WTC11 (cell line): ENCODE measurements around the gene ZNF423. TPM values are rescaled to one million over a fixed set of nuclear protein-coding genes. Genes with fewer than 3 reads are reported as not detected.
A peak's percentile ranks its signal among the peaks of the same experiment; 100 is the strongest.

Experiments
- ATAC-seq: fragments of 200-7000 bp; cut with Tn5 transposase; 2 replicates; pipeline ENCODE4 v1.10.0; 2021; ENCODE audit warnings: mild to moderate bottlenecking, moderate library complexity
- CTCF ChIA-PET: fragments of 300-600 bp; sonication (Branson Sonifier 250); formaldehyde crosslinking; loops from one replicate; lab custom pipeline; 2021; ENCODE audit warnings: antibody characterized with exemption; lab: Charles Lee
- POLR2A ChIA-PET: fragments of 350-600 bp; sonication (Branson Sonifier 250); formaldehyde crosslinking; loops from one replicate; lab custom pipeline; 2021; ENCODE audit warnings: antibody characterized with exemption; lab: Charles Lee
- DNase-seq: peaks from one replicate; pipeline ENCODE4 v3.0.0; 2021; ENCODE audit warnings: low spot score
- H3K27ac Mint-ChIP-seq: 2 replicates; pipeline ENCODE4 v1.8.0; 2021; ENCODE audit warnings: mixed read lengths
- H3K27me3 Mint-ChIP-seq: 2 replicates; pipeline ENCODE4 v1.8.0; 2021; ENCODE audit warnings: low read depth, mild to moderate bottlenecking, moderate library complexity, mixed read lengths
- H3K36me3 Mint-ChIP-seq: 2 replicates; pipeline ENCODE4 v1.8.0; 2021; ENCODE audit warnings: mixed read lengths
- H3K4me1 Mint-ChIP-seq: 2 replicates; pipeline ENCODE4 v1.8.0; 2022; ENCODE audit warnings: mixed read lengths
- H3K4me3 Mint-ChIP-seq: 2 replicates; pipeline ENCODE4 v1.8.0; 2021; ENCODE audit warnings: mild to moderate bottlenecking, moderate library complexity, mixed read lengths
- H3K9me3 Mint-ChIP-seq: 2 replicates; pipeline ENCODE4 v1.8.0; 2021; ENCODE audit warnings: mixed read lengths
- ATF3 ChIP-seq: sonication (generic); formaldehyde crosslinking; conservative IDR thresholded peaks from 2 replicates; pipeline ENCODE4 v1.8.1; 2022; ENCODE audit warnings: mild to moderate bottlenecking, missing genetic modification reagents
- CBFB ChIP-seq: sonication (generic); formaldehyde crosslinking; IDR thresholded peaks from 2 replicates; pipeline ENCODE4 v1.8.1; 2022; ENCODE audit warnings: mild to moderate bottlenecking, low read depth, missing genetic modification reagents
- ETV6 ChIP-seq: sonication (generic); formaldehyde crosslinking; IDR thresholded peaks from 2 replicates; pipeline ENCODE4 v1.8.1; 2022; ENCODE audit warnings: mild to moderate bottlenecking, missing genetic modification reagents
- FOXK1 ChIP-seq: sonication (generic); formaldehyde crosslinking; IDR thresholded peaks from 2 replicates; pipeline ENCODE4 v1.8.0; 2022; ENCODE audit warnings: mild to moderate bottlenecking, moderate library complexity, missing genetic modification reagents
- FOXP1 ChIP-seq: sonication (generic); formaldehyde crosslinking; IDR thresholded peaks from 2 replicates; pipeline ENCODE4 v1.8.0; 2022; ENCODE audit warnings: missing genetic modification reagents, mild to moderate bottlenecking, moderate library complexity, borderline replicate concordance
- GABPB1 ChIP-seq: sonication (generic); formaldehyde crosslinking; IDR thresholded peaks from 2 replicates; pipeline ENCODE4 v1.8.1; 2023; ENCODE audit warnings: mild to moderate bottlenecking, missing genetic modification reagents
- GTF2I ChIP-seq: fragments of 250-450 bp; sonication (Bioruptor Pico); conservative IDR thresholded peaks from 2 replicates; pipeline ENCODE4 v1.4.0; 2021; ENCODE audit warnings: mild to moderate bottlenecking
- JUN ChIP-seq: sonication (generic); formaldehyde crosslinking; IDR thresholded peaks from 2 replicates; pipeline ENCODE4 v1.8.0; 2023; ENCODE audit warnings: mild to moderate bottlenecking, missing genetic modification reagents
- MYBL2 ChIP-seq: sonication (generic); formaldehyde crosslinking; IDR thresholded peaks from 2 replicates; pipeline ENCODE4 v1.8.1; 2023; ENCODE audit warnings: mild to moderate bottlenecking, moderate library complexity, missing genetic modification reagents
- NFYB ChIP-seq: sonication (generic); formaldehyde crosslinking; conservative IDR thresholded peaks from 2 replicates; pipeline ENCODE4 v1.8.0; 2022; ENCODE audit warnings: low read depth, missing genetic modification reagents
- OVOL2 ChIP-seq: fragments of 250-450 bp; sonication (Bioruptor Pico); IDR thresholded peaks from 2 replicates; pipeline ENCODE4 v1.9.0; 2021; ENCODE audit warnings: mild to moderate bottlenecking, borderline replicate concordance
- RELA ChIP-seq: sonication (generic); formaldehyde crosslinking; IDR thresholded peaks from 2 replicates; pipeline ENCODE4 v1.8.1; 2022; ENCODE audit warnings: missing genetic modification reagents, mild to moderate bottlenecking, borderline replicate concordance
- SMAD3 ChIP-seq: sonication (generic); formaldehyde crosslinking; IDR thresholded peaks from 2 replicates; pipeline ENCODE4 v1.8.0; 2022; ENCODE audit warnings: missing genetic modification reagents, mild to moderate bottlenecking, borderline replicate concordance
- SP1 ChIP-seq: sonication (generic); formaldehyde crosslinking; conservative IDR thresholded peaks from 2 replicates; pipeline ENCODE4 v1.8.1; 2022; ENCODE audit warnings: missing genetic modification reagents
- STAT6 ChIP-seq: sonication (generic); formaldehyde crosslinking; conservative IDR thresholded peaks from 2 replicates; pipeline ENCODE4 v1.8.1; 2023; ENCODE audit warnings: mild to moderate bottlenecking, low read depth, missing genetic modification reagents, moderate library complexity
- ZNF121 ChIP-seq: sonication (generic); formaldehyde crosslinking; IDR thresholded peaks from 2 replicates; pipeline ENCODE4 v1.8.0; 2023; ENCODE audit warnings: missing genetic modification reagents
- ZNF423 ChIP-seq: fragments of 250-450 bp; sonication (Bioruptor Pico); IDR thresholded peaks from 2 replicates; pipeline ENCODE4 v2.1.2; 2022; ENCODE audit warnings: mild to moderate bottlenecking, moderate library complexity
- total RNA-seq: library from RNA; stranded (reverse); gene quantifications from 3 replicates; pipeline ENCODE4 v1.2.3, GENCODE V29; 2021
- TF ChIP-seq, protein P1 (sequence below): fragments of 250-450 bp; sonication (Bioruptor Pico); IDR thresholded peaks from 2 replicates; pipeline ENCODE4 v2.1.2; 2022; ENCODE audit warnings: mild to moderate bottlenecking, moderate library complexity
- TF ChIP-seq, protein P2 (sequence below): sonication (generic); formaldehyde crosslinking; IDR thresholded peaks from 2 replicates; pipeline ENCODE4 v1.8.1; 2023; ENCODE audit warnings: mild to moderate bottlenecking, missing genetic modification reagents, moderate library complexity
- TF ChIP-seq, protein P3 (sequence below): sonication (generic); formaldehyde crosslinking; IDR thresholded peaks from 2 replicates; pipeline ENCODE4 v1.8.0; 2022; ENCODE audit warnings: mild to moderate bottlenecking, missing genetic modification reagents

Gene ZNF423
- total RNA-seq, 1 experiment from 2014 or later: 38.8 TPM

DNA sequence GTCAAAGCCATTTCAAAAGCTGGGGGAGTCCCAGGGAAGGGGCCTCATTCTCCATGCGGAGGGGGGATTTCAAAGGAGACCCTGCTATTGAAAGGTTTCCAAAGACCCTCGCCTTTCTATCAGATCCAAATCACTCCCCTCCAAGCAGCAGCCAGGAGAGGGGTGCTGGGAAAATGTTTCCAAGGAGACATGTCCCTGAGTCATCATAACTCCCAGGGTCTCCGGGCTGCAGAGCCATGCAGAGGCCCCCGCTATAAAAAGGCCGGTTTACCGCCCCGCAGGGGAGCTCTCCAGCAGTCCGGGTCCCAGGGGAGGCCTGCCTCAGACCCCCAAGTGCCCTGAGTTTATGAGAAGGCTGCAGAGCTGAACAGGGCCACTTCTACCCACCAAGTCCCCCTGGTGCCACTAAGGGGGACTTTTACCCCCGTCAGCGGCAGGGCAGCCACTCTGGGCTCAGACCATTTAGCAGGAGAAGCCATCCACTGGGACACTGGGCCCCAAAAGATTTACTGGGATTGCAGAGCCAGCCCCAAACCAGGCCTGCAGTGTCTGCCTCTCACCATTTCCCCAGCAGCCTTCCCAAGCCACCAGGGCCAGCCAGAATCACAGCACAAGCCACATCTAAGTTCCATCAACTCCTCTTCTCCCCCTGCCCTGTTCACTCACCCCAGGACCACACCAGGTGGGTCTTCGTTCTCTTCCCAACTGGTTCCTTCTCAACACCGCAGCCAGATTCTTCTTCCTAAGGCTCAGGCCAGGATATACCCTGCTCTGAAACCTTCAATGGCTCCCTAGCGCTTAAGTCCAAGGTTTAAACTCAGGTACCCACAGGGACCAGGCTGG lies 234.4 kb downstream of the ZNF423 start:
- ChIA-PET CTCF (interaction anchor here (0.5 to 1.2 kb wide), 4 partner anchors 23 to 238 kb away, joined by 3 to 5 read pairs (median 3); no protein-coding TSS in a partner anchor), POLR2A (no interaction called here)
- Mint-ChIP-seq H3K27ac (peak overlapping the region; percentile 66), H3K4me1 (peaks cover 15% of the 10 kb centered on the region), H3K27me3 (no peaks in the 10 kb centered on the region), H3K4me3 (no peak overlapping the region), H3K9me3 (no peaks in the 10 kb centered on the region), H3K36me3 (peaks cover 5% of the 10 kb centered on the region; the same call in 1 of the 2 replicates)
- ATAC-seq (no peak), DNase-seq (no peak)
- TF ChIP-seq, protein P1, sequence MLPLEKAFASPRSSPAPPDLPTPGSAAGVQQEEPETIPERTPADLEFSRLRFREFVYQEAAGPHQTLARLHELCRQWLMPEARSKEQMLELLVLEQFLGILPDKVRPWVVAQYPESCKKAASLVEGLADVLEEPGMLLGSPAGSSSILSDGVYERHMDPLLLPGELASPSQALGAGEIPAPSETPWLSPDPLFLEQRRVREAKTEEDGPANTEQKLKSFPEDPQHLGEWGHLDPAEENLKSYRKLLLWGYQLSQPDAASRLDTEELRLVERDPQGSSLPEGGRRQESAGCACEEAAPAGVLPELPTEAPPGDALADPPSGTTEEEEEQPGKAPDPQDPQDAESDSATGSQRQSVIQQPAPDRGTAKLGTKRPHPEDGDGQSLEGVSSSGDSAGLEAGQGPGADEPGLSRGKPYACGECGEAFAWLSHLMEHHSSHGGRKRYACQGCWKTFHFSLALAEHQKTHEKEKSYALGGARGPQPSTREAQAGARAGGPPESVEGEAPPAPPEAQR: no peak
- TF ChIP-seq RELA (CRISPR knock-in tag) (no peak), CBFB (CRISPR knock-in tag) (no peak)

GRCh38 chr16:49620869-49621240 lies 235.1 kb downstream of the ZNF423 start:
- H3K27ac Mint-ChIP-seq: no peak overlapping the region
- H3K4me1 Mint-ChIP-seq: peaks cover 15% of the 10 kb centered on the region
- H3K4me3 Mint-ChIP-seq: no peak overlapping the region
- TF ChIP-seq ZNF423 (CRISPR knock-in tag): peak; percentile 84
- TF ChIP-seq, protein P2, sequence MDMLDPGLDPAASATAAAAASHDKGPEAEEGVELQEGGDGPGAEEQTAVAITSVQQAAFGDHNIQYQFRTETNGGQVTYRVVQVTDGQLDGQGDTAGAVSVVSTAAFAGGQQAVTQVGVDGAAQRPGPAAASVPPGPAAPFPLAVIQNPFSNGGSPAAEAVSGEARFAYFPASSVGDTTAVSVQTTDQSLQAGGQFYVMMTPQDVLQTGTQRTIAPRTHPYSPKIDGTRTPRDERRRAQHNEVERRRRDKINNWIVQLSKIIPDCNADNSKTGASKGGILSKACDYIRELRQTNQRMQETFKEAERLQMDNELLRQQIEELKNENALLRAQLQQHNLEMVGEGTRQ (CRISPR knock-in tag): no peak
- no peak for TF ChIP-seq ATF3 (CRISPR knock-in tag)
- TF ChIP-seq JUN: no peak
- TF ChIP-seq ZNF121 (CRISPR knock-in tag): no peak
- H3K9me3 Mint-ChIP-seq: no peaks in the 10 kb centered on the region
- no peaks in the 10 kb centered on the region for H3K27me3 Mint-ChIP-seq
- ChIA-PET CTCF (interaction anchor here (0.5 to 1.2 kb wide), 4 partner anchors 23 to 237 kb away, joined by 3 to 5 read pairs (median 3); no protein-coding TSS in a partner anchor), POLR2A (no interaction called here)
- no peak for DNase-seq
- ATAC-seq: peak; percentile 48; the same call in 1 of the 2 replicates
- H3K36me3 Mint-ChIP-seq: peaks cover 5% of the 10 kb centered on the region; the same call in 1 of the 2 replicates

DNA sequence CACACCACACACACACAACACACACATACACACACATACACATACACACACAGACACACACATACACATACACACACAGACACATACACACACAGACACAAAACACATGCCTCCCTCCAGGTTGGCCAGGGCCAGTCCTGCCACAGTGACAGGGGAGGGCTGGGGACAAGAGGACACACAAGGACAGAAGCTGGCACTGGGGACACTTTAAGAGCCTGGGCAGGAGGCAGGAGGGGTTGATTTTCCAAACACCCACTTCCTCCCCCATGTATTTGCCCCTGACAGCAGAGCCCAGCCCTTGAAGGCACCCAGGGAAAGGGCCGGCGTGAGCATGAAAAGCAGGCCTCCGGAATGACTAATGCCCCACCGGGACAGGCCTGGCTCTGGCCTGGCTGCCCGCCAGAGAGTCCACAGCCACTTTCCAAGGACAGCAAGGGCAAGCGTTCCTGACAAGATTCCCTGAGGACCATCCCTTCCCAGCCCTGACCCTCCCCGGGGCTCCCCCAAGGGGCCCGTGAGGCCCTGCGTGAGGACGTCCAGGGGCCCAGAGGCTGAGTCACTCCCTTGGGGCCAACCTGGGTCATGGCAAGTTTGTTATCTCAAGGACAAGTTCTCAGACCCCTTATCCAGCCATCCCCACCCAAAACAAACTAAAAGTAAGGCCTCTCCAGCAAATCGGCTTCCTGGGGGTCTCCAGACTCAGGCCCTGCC lies 235.6 kb downstream of the ZNF423 start:
- H3K27me3 Mint-ChIP-seq: no peaks in the 10 kb centered on the region
- H3K4me3 Mint-ChIP-seq: no peak overlapping the region
- H3K4me1 Mint-ChIP-seq: peaks cover 15% of the 10 kb centered on the region
- H3K36me3 Mint-ChIP-seq: peaks cover 5% of the 10 kb centered on the region; the same call in 1 of the 2 replicates
- H3K9me3 Mint-ChIP-seq: no peaks in the 10 kb centered on the region
- POLR2A ChIA-PET: no interaction called here
- no peak for ATAC-seq
- no peak overlapping the region for H3K27ac Mint-ChIP-seq
- TF ChIP-seq GTF2I (CRISPR knock-in tag): no peak
- TF ChIP-seq FOXP1 (CRISPR knock-in tag): no peak
- TF ChIP-seq MYBL2 (CRISPR knock-in tag): no peak
- TF ChIP-seq, protein P3, sequence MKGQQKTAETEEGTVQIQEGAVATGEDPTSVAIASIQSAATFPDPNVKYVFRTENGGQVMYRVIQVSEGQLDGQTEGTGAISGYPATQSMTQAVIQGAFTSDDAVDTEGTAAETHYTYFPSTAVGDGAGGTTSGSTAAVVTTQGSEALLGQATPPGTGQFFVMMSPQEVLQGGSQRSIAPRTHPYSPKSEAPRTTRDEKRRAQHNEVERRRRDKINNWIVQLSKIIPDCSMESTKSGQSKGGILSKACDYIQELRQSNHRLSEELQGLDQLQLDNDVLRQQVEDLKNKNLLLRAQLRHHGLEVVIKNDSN: no peak
- TF ChIP-seq NFYB (CRISPR knock-in tag): no peak
- TF ChIP-seq OVOL2 (CRISPR knock-in tag): no peak
- no peak for TF ChIP-seq ZNF121 (CRISPR knock-in tag)
- no peak for TF ChIP-seq FOXK1 (CRISPR knock-in tag)
- no peak for TF ChIP-seq GABPB1 (CRISPR knock-in tag)
- no peak for TF ChIP-seq STAT6 (CRISPR knock-in tag)
- TF ChIP-seq ETV6 (CRISPR knock-in tag): no peak
- TF ChIP-seq SP1 (CRISPR knock-in tag): no peak
- TF ChIP-seq SMAD3 (CRISPR knock-in tag): no peak
- DNase-seq: no peak
- CTCF ChIA-PET: interaction anchor here (0.9 to 1.2 kb wide), 2 partner anchors 24 to 27 kb away, joined by 3 read pairs; no protein-coding TSS in a partner anchor
